IMR-90 (cell line): ENCODE data around the gene CASP7. TPM values are rescaled to one million over a fixed set of nuclear protein-coding genes. Genes with fewer than 3 reads are reported as not detected.

Experiments
- ATAC-seq: fragments of 200-7000 bp; cut with Tn5 transposase; 2 replicates; pipeline ENCODE4 v1.9.1; 2020; ENCODE audit warnings: low read depth, mild to moderate bottlenecking, moderate library complexity
- BruUV-seq: library from RNA; stranded (reverse); fragments of 400-500 nt; replicated peaks from 2 replicates; lab custom pipeline; 2021; lab: Mats Ljungman, UMichigan
- CTCF ChIA-PET: fragments of 300-600 bp; formaldehyde crosslinking; extraction: SDS; loops from one replicate; lab custom pipeline; 2021; ENCODE audit warnings: antibody characterized with exemption; lab: Yijun Ruan, JAX
- POLR2A ChIA-PET: fragments of 300-600 bp; sonication (Branson Sonifier 250); formaldehyde crosslinking; loops from one replicate; lab custom pipeline; 2022; ENCODE audit warnings: antibody characterized with exemption; ENCODE audit not compliant: unreplicated experiment; lab: Charles Lee
- DNase-seq: peaks from one replicate; pipeline ENCODE4 v3.0.0; 2013
- H2AFZ ChIP-seq: replicated peaks from 2 replicates; pipeline ENCODE3; 2013; ENCODE audit warnings: low read length, mild to moderate bottlenecking; ENCODE audit not compliant: poor library complexity
- H2AK5ac ChIP-seq: 2 replicates; pipeline ENCODE4 v1.6.1; 2013; ENCODE audit warnings: low read depth, low read length, inconsistent platforms
- H2AK9ac ChIP-seq: replicated peaks from 2 replicates; pipeline ENCODE3; 2013; ENCODE audit warnings: mild to moderate bottlenecking, low read depth, low read length, moderate library complexity; ENCODE audit not compliant: poor library complexity
- H2BK120ac ChIP-seq: 2 replicates; pipeline ENCODE4 v1.6.1; 2013; ENCODE audit warnings: low read depth, low read length, inconsistent platforms
- H2BK15ac ChIP-seq: 3 replicates; pipeline ENCODE4 v1.6.1; 2013; ENCODE audit warnings: low read depth, low read length, inconsistent platforms
- H2BK20ac ChIP-seq: 2 replicates; pipeline ENCODE4 v1.6.1; 2013; ENCODE audit warnings: low read depth, mild to moderate bottlenecking, inconsistent platforms, low read length, moderate library complexity
- H2BK5ac ChIP-seq: 2 replicates; pipeline ENCODE4 v1.6.1; 2013; ENCODE audit warnings: mild to moderate bottlenecking, low read depth, low read length, inconsistent platforms; ENCODE audit not compliant: poor library complexity, severe bottlenecking
- H3K14ac ChIP-seq: replicated peaks from 2 replicates; pipeline ENCODE4 v1.6.1; 2013; ENCODE audit warnings: low read depth, low read length, inconsistent platforms
- H3K18ac ChIP-seq: 2 replicates; pipeline ENCODE4 v1.6.1; 2013; ENCODE audit warnings: low read depth, low read length, control low read depth
- H3K23ac ChIP-seq: 2 replicates; pipeline ENCODE4 v1.6.1; 2013; ENCODE audit warnings: low read depth, low read length, inconsistent platforms
- H3K27ac ChIP-seq: 2 replicates; pipeline ENCODE4 v1.5.1; 2013; ENCODE audit warnings: mild to moderate bottlenecking, control low read depth, low read length; ENCODE audit not compliant: insufficient read depth
- H3K27me3 ChIP-seq: 2 replicates; pipeline ENCODE4 v1.6.1; 2013; ENCODE audit warnings: low read length; ENCODE audit not compliant: control insufficient read depth, insufficient read depth
- H3K36me3 ChIP-seq: 2 replicates; pipeline ENCODE4 v1.6.1; 2013; ENCODE audit warnings: low read length, mixed read lengths; ENCODE audit not compliant: control insufficient read depth, insufficient read depth
- H3K4ac ChIP-seq: 2 replicates; pipeline ENCODE4 v1.6.1; 2013; ENCODE audit warnings: low read depth, low read length, inconsistent platforms
- H3K4me1 ChIP-seq: 2 replicates; pipeline ENCODE4 v1.6.1; 2013; ENCODE audit warnings: low read length, mixed read lengths; ENCODE audit not compliant: control insufficient read depth, insufficient read depth
- H3K4me2 ChIP-seq: 2 replicates; pipeline ENCODE4 v1.6.1; 2013; ENCODE audit warnings: low read depth, mild to moderate bottlenecking, control low read depth, low read length, moderate library complexity
- H3K4me3 ChIP-seq: 2 replicates; pipeline ENCODE4 v1.5.1; 2013; ENCODE audit warnings: low read depth, mild to moderate bottlenecking, control low read depth, low read length, moderate library complexity; ENCODE audit not compliant: insufficient read depth
- H3K56ac ChIP-seq: 2 replicates; pipeline ENCODE4 v1.6.1; 2013; ENCODE audit warnings: low read length, inconsistent platforms; ENCODE audit not compliant: insufficient read depth; ENCODE audit errors: extremely low read depth
- H3K79me1 ChIP-seq, 2 experiments: 2 replicates each; pipeline ENCODE4 v1.6.1; 2013; ENCODE audit warnings: low read length in 2 of 2, inconsistent platforms in 1 of 2, low read depth in 1 of 2
- H3K9ac ChIP-seq: 2 replicates; pipeline ENCODE4 v1.6.1; 2013; ENCODE audit warnings: low read depth, low read length, control low read depth
- H3K9me1 ChIP-seq: 2 replicates; pipeline ENCODE4 v1.6.1; 2013; ENCODE audit warnings: low read length, inconsistent platforms; ENCODE audit not compliant: insufficient read depth
- H3K9me3 ChIP-seq: 2 replicates; pipeline ENCODE4 v1.6.1; 2013; ENCODE audit warnings: low read length; ENCODE audit not compliant: control insufficient read depth, insufficient read depth
- H4K20me1 ChIP-seq: 2 replicates; pipeline ENCODE4 v1.6.1; 2013; ENCODE audit warnings: low read length, inconsistent platforms; ENCODE audit not compliant: insufficient read depth
- H4K5ac ChIP-seq: 2 replicates; pipeline ENCODE4 v1.6.1; 2013; ENCODE audit warnings: mild to moderate bottlenecking, low read depth, low read length, control low read depth
- H4K8ac ChIP-seq, 2 experiments: 2 replicates each; pipeline ENCODE4 v1.6.1; 2013; ENCODE audit warnings: low read depth in 2 of 2, low read length in 2 of 2, control low read depth in 1 of 2, inconsistent platforms in 1 of 2
- H4K91ac ChIP-seq: 2 replicates; pipeline ENCODE4 v1.6.1; 2013; ENCODE audit warnings: low read depth, low read length, inconsistent platforms; ENCODE audit not compliant: insufficient read depth
- BHLHE40 ChIP-seq: fragments of 150-350 bp; IDR thresholded peaks from 2 replicates; pipeline ENCODE4 v1.6.1; 2016; ENCODE audit warnings: mild to moderate bottlenecking, low read depth, low read length
- CHD1 ChIP-seq: IDR thresholded peaks from 2 replicates; pipeline ENCODE4 v1.6.1; 2012; ENCODE audit warnings: low read depth, low read length, improper control_type of control experiment
- ELK1 ChIP-seq: fragments of 150-350 bp; IDR thresholded peaks from 2 replicates; pipeline ENCODE4 v1.6.1; 2016; ENCODE audit warnings: low read depth, mild to moderate bottlenecking, low read length, moderate library complexity, borderline replicate concordance
- MAZ ChIP-seq: IDR thresholded peaks from 2 replicates; pipeline ENCODE4 v1.6.1; 2012; ENCODE audit warnings: low read depth, mild to moderate bottlenecking, low read length, improper control_type of control experiment, moderate library complexity, borderline replicate concordance
- POLR2A ChIP-seq: IDR thresholded peaks from 2 replicates; pipeline ENCODE4 v1.6.1; 2012; ENCODE audit warnings: mild to moderate bottlenecking, low read depth, low read length
- RCOR1 ChIP-seq: IDR thresholded peaks from 2 replicates; pipeline ENCODE4 v1.6.1; 2012; ENCODE audit warnings: mild to moderate bottlenecking, low read length, improper control_type of control experiment; ENCODE audit not compliant: insufficient replicate concordance
- RFX5 ChIP-seq: IDR thresholded peaks from 2 replicates; pipeline ENCODE4 v1.8.0; 2012; ENCODE audit warnings: low read depth, mild to moderate bottlenecking, low read length, moderate library complexity
- SMC3 ChIP-seq: fragments of 150-350 bp; IDR thresholded peaks from 2 replicates; pipeline ENCODE4 v1.6.1; 2016; ENCODE audit warnings: low read depth, mild to moderate bottlenecking, antibody characterized with exemption, low read length, moderate library complexity
- WGBS, 2 experiments: methylation state at CpG; one replicate each; pipeline versions ENCODE4 v1.1.5 to v1.1.7; 2013; ENCODE audit warnings: missing lambda C conversion rate in 2 of 2; ENCODE audit not compliant: insufficient read length in 1 of 2; ENCODE audit errors: extremely low coverage in 2 of 2; 5-methylcytosine and 5-hydroxymethylcytosine counted together
- dilution Hi-C: fragments of 300-500 bp; cut with HindIII; formaldehyde crosslinking; loops from one replicate; pipeline ENCODE4 v1.14.3; 2018; ENCODE audit warnings: low sequenced_read_pairs; ENCODE audit not compliant: unreplicated experiment
- in situ Hi-C: fragments of 300-500 bp; cut with MboI; formaldehyde crosslinking; loops from 3 replicates; pipeline ENCODE4 v1.14.3; 2019; ENCODE audit warnings: low sequenced_read_pairs, inconsistent platforms, mixed read lengths
- intact Hi-C: fragments of 100-400 bp; cut with micrococcal nuclease; formaldehyde crosslinking; loops from 2 replicates; pipeline ENCODE4 v1.10.0; 2022
- polyA plus RNA-seq, 3 experiments: library from polyadenylated mRNA; depleted of rRNA; stranded (reverse); fragments of >200 nt; gene quantifications; 2 replicates each; pipeline ENCODE4 v1.2.3, GENCODE V29; 2012; ENCODE audit warnings: low replicate concordance in 1 of 3
- total RNA-seq: library from RNA; depleted of rRNA; stranded (reverse); fragments of >200 nt; gene quantifications from 2 replicates; pipeline ENCODE4 v1.2.3, GENCODE V29; 2012
- TF ChIP-seq, protein P1 (sequence below): conservative IDR thresholded peaks from 2 replicates; pipeline ENCODE4 v1.5.1; 2012; ENCODE audit warnings: mild to moderate bottlenecking, low read depth, low read length, improper control_type of control experiment

Gene CASP7
- total and polyA plus RNA-seq, 2 of the 4 experiments (the other 2 are of a cell fraction): 15.1 to 16.7 TPM

DNA sequence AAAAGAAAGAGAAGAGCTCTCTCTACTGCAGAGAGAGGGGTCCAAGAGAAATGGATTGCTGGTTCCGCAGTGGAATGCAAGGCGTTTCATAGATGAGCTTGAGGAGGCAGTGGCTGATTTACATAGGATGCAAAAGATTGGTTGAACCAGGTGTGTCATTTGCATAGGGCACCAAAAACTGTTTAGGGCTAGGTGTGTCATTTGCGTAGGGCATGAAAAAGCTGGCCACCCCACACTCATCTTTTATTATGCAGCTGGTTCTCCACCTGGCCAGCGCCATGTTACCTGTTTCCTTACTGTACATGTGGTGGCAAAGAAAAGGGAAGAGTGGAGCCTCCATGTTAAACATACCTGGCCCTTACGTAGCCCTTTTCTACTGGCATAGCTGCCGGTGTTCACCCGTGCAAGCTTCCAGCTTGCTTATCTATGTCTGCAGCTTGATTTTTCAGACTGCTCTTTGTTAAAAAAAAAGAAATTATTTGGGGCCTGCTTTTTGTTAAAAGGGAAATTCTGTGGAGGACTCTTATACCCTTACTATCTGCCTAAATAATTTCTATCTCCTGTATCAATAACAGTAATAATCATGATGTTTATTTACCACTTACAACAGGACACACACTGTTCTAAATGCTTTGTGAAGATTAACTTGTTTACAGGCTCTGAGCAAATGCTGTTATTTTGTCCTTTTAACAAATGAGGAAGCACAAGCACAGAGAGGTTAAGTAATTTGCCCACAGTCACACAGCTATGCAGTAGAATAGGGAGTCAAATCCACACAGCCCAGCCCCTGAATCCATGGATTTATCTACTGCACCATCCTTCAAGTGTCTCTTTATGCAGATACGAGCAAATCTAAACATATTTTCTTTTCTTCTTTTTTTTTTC is 33.3 kb downstream of the CASP7 start:
- peaks cover 8% of the 10 kb centered on the region; the same call in 1 of the 2 replicates for H3K9me1 ChIP-seq
- H3K4me2 ChIP-seq: no peak overlapping the region
- intact Hi-C loops (no loop called here), in situ Hi-C loops (no loop called here), dilution Hi-C loops (no loop called here)
- no peak overlapping the region for H3K27ac ChIP-seq
- H3K27me3 ChIP-seq: no peaks in the 10 kb centered on the region
- no peak overlapping the region for H3K23ac ChIP-seq
- H3K36me3 ChIP-seq: peaks cover 5% of the 10 kb centered on the region; the same call in 1 of the 2 replicates
- no peak overlapping the region for H2BK15ac ChIP-seq
- H4K91ac ChIP-seq: no peak overlapping the region
- no peak for ATAC-seq
- no peak overlapping the region for H3K56ac ChIP-seq
- no peak overlapping the region for H3K4ac ChIP-seq
- H2BK120ac ChIP-seq: no peak overlapping the region
- no peaks in the 10 kb centered on the region for H3K9me3 ChIP-seq
- no peak overlapping the region for H2AK9ac ChIP-seq
- no peak overlapping the region for H3K14ac ChIP-seq
- no peak for DNase-seq
- H4K20me1 ChIP-seq: peaks cover 19% of the 10 kb centered on the region
- H3K4me1 ChIP-seq: peaks cover 4% of the 10 kb centered on the region
- H3K79me1 ChIP-seq: peaks cover 8 to 41% of the 10 kb centered on the region in 2 experiments
- BruUV-seq: no TSS peak
- H3K4me3 ChIP-seq: no peak overlapping the region
- H3K9ac ChIP-seq: no peak overlapping the region
- TF ChIP-seq RFX5 (no peak), RCOR1 (no peak), ELK1 (no peak), MAZ (no peak), CHD1 (no peak), POLR2A (no peak), SMC3 (no peak), BHLHE40 (no peak)
- TF ChIP-seq, protein P1, sequence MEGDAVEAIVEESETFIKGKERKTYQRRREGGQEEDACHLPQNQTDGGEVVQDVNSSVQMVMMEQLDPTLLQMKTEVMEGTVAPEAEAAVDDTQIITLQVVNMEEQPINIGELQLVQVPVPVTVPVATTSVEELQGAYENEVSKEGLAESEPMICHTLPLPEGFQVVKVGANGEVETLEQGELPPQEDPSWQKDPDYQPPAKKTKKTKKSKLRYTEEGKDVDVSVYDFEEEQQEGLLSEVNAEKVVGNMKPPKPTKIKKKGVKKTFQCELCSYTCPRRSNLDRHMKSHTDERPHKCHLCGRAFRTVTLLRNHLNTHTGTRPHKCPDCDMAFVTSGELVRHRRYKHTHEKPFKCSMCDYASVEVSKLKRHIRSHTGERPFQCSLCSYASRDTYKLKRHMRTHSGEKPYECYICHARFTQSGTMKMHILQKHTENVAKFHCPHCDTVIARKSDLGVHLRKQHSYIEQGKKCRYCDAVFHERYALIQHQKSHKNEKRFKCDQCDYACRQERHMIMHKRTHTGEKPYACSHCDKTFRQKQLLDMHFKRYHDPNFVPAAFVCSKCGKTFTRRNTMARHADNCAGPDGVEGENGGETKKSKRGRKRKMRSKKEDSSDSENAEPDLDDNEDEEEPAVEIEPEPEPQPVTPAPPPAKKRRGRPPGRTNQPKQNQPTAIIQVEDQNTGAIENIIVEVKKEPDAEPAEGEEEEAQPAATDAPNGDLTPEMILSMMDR: no peak
- WGBS, 2 experiments: no CpG with 5 or more reads among the region's 8 CpGs
- no peak overlapping the region for H2AFZ ChIP-seq
- H3K18ac ChIP-seq: no peak overlapping the region
- H2BK20ac ChIP-seq: no peak overlapping the region
- H2BK5ac ChIP-seq: no peak overlapping the region
- ChIA-PET CTCF (no interaction called here), POLR2A (no interaction called here)
- H4K5ac ChIP-seq: no peak overlapping the region
- no peak overlapping the region for H2AK5ac ChIP-seq
- H4K8ac ChIP-seq: no peak overlapping the region
